Kidney (tissue), 14 donors: ENCODE results near the gene PABPC1L. TPM values are rescaled to one million over a fixed set of nuclear protein-coding genes. Genes with fewer than 3 reads are reported as not detected.
A peak's percentile ranks its signal among the peaks of the same experiment; 100 is the strongest.

Experiments
- DNase-seq, 5 donors: peaks; one replicate each; pipeline ENCODE4 v3.0.0-alpha.2; 2013 to 2020
- FAIRE-seq: peaks from 2 replicates; lab custom pipeline; 2012; peaks lifted over from hg19 to GRCh38; lab: Jason Lieb, UNC
- H3K27ac ChIP-seq, 2 donors: one replicate each; pipeline ENCODE4 v1.7.0; 2013; ENCODE audit warnings: low read depth in 2 of 2, low read length in 2 of 2, inconsistent platforms in 1 of 2
- H3K27me3 ChIP-seq: one replicate; pipeline ENCODE4 v1.7.1; 2013; ENCODE audit warnings: low read length, inconsistent platforms; ENCODE audit not compliant: control insufficient read depth, insufficient read depth
- H3K36me3 ChIP-seq, 3 donors: one replicate each; pipeline versions ENCODE4 v1.7.0 to v1.7.1; 2013; ENCODE audit warnings: low read length in 3 of 3, control low read depth in 1 of 3, inconsistent platforms in 1 of 3; ENCODE audit not compliant: insufficient read depth in 3 of 3, control insufficient read depth in 2 of 3
- H3K4me1 ChIP-seq, 3 donors: one replicate each; pipeline versions ENCODE4 v1.7.0 to v1.7.1; 2013; ENCODE audit warnings: low read length in 3 of 3, inconsistent platforms in 1 of 3, low read depth in 1 of 3; ENCODE audit not compliant: control insufficient read depth in 2 of 3, insufficient read depth in 2 of 3
- H3K4me3 ChIP-seq, 3 donors: one replicate each; pipeline versions ENCODE4 v1.7.0 to v1.8.1; 2013; ENCODE audit warnings: low read length in 3 of 3, control low read depth in 1 of 3, inconsistent platforms in 1 of 3
- H3K9ac ChIP-seq, 3 donors: one replicate each; pipeline versions ENCODE4 v1.7.0 to v1.7.1; 2013; ENCODE audit warnings: low read length in 3 of 3, control low read depth in 1 of 3, inconsistent platforms in 1 of 3
- H3K9me3 ChIP-seq, 3 donors: one replicate each; pipeline versions ENCODE4 v1.7.0 to v1.7.1; 2013; ENCODE audit warnings: low read length in 3 of 3, control low read depth in 1 of 3, inconsistent platforms in 1 of 3; ENCODE audit not compliant: control insufficient read depth in 2 of 3, insufficient read depth in 1 of 3
- CTCF ChIP-seq: IDR thresholded peaks from 3 replicates; pipeline ENCODE4 v1.5.1; 2012; ENCODE audit warnings: mild to moderate bottlenecking, moderate library complexity, borderline replicate concordance; ENCODE audit not compliant: insufficient read depth; ENCODE audit errors: extremely low read depth
- intact Hi-C: fragments of 100-400 bp; cut with DNase I; formaldehyde crosslinking; loops from one replicate; pipeline ENCODE4 v1.11.1; 2022
- polyA plus RNA-seq: library from polyadenylated mRNA; stranded (reverse); fragments of 350-450 nt; fragmentation: Illumina TruSeq; extraction: RNeasy Lipid Tissue Mini Kit (QIAGEN cat#74804); gene quantifications from one replicate; pipeline ENCODE4 v1.2.3, GENCODE V29; 2014; ENCODE audit warnings: low read depth, low replicate concordance; ENCODE audit not compliant: insufficient read depth
- total RNA-seq: library from RNA; stranded (reverse); fragmentation: NEBNext Ultra II Directional; extraction: Animal tissue kit (Norgen Biotek cat#: 25700); gene quantifications from one replicate; pipeline ENCODE4 v1.2.1, GENCODE V29; 2021
- donor health status: control.
- donor health status: control.
- donor health status: control.
- donor health status: control.
- donor health status: control.
- donor health status: DM: yes; HTN: yes; CAD: no.
- donor health status: Normal renal cell carcinoma (clear cell type).

PABPC1L gene
- total and polyA plus RNA-seq, 2 donors from 2014 or later: 24.4 to 48.6 TPM

- Histone ChIP-seq H3K36me3 (peaks cover 0 to 4% (median 3%) of the 10 kb centered on the region in 3 donors), H3K4me1 (peaks cover 0 to 9% (median 0%) of the 10 kb centered on the region in 3 donors), H3K9me3 (no peaks in the 10 kb centered on the region), H3K27me3 (no peaks in the 10 kb centered on the region), H3K4me3 (no peak overlapping the region), H3K9ac (no peak overlapping the region), H3K27ac (peak overlapping the region in 1 of 2 donors; percentile 36)
- intact Hi-C loops: no loop called here
- DNase-seq (no peak), FAIRE-seq (no peak)
- no peak for TF ChIP-seq CTCF
Observed at GRCh38 chr20:44896583-44896982, 13.3 kb upstream of the PABPC1L start.

DNA sequence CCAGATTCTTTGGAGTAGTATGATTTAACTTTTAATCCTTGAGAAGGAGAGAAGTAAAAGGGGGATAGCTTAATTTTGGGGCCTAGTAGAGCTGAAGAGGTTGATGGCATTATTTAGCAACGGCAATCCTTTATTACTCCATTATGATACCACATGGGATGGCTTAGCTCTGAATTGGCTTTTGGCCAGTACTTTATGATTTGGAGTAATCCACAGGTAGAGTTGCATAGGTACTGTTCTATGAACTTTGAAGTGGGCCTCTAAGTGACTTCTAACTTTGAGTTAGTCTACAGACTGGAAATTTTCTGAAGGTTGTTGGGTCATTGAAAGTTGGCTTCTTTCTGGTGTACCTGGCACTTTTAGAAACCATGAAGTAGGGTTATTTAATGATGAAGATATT is 12.7 kb upstream of the PABPC1L start:
- Histone ChIP-seq H3K27ac (no peak overlapping the region), H3K36me3 (peaks cover 0 to 8% (median 5%) of the 10 kb centered on the region in 3 donors), H3K4me3 (no peak overlapping the region), H3K9me3 (no peaks in the 10 kb centered on the region), H3K4me1 (peaks cover 0 to 9% (median 0%) of the 10 kb centered on the region in 3 donors), H3K9ac (no peak overlapping the region), H3K27me3 (no peaks in the 10 kb centered on the region)
- no peak for FAIRE-seq
- TF ChIP-seq CTCF: no peak
- intact Hi-C loops: no loop called here
- DNase-seq: no peak

DNA sequence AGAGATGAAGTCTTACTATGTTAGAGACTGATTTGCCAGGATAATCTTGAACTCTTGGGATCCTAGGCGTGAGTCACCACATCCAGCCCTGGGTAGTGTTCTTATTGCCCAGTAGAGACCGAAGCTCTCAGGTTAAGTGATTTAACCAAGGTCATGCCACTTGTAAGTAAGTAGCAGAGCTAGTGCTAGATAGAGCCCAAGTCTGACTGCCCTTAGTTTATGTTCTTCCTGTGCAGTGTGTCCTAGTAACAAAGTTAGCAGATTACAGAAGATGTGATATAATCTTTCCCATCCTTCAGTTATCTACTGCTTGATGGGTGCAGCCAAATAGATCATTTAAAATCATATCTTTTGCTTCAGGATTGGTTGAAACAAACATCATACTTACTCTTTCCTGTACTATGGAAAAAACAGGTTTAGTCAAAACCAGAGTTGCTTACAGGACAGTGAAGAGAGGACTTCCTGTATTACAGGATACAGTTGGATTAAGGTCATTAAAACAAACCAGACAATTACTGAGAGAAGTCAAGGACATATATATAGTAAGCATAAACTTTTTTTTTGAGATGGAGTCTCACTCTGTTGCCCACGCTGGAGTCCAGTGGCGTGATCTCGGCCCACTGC is 9.5 kb upstream of the PABPC1L start:
- Histone ChIP-seq H3K27ac (no peak overlapping the region), H3K36me3 (peaks cover 2 to 35% (median 21%) of the 10 kb centered on the region in 3 donors), H3K4me1 (peaks cover 0 to 6% (median 0%) of the 10 kb centered on the region in 3 donors), H3K9me3 (no peaks in the 10 kb centered on the region), H3K9ac (no peak overlapping the region), H3K27me3 (no peaks in the 10 kb centered on the region), H3K4me3 (no peak overlapping the region)
- no peak for TF ChIP-seq CTCF
- DNase-seq (no peak), FAIRE-seq (no peak)
- intact Hi-C loops: no loop called here
